HEK293 (cell line): ENCODE data around the gene STXBP5L.

Experiments
- CTCF ChIA-PET: fragments of 350-600 bp; formaldehyde crosslinking; extraction: SDS; loops from one replicate; lab custom pipeline; 2021; ENCODE audit warnings: antibody characterized with exemption; lab: Yijun Ruan, JAX
- POLR2A ChIA-PET: fragments of 300-600 bp; formaldehyde crosslinking; extraction: SDS; loops from one replicate; lab custom pipeline; 2020; ENCODE audit warnings: antibody characterized with exemption, inconsistent platforms; lab: Yijun Ruan, JAX
- H3K27ac ChIP-seq: fragments of 200-500 bp; sonication (Bioruptor generic); 2 replicates; pipeline ENCODE4 v1.5.1; 2014; ENCODE audit warnings: low read depth, low read length, control low read depth, inconsistent platforms; ENCODE audit errors: extremely low read depth
- H3K36me3 ChIP-seq, 2 experiments: fragments of 200-500 bp in 1 of 2; sonication (Bioruptor generic) in 1 of 2; 1 replicate in 1 of 2; 2 replicates in 1 of 2; pipeline ENCODE4 v1.5.1; 2014 to 2017; ENCODE audit warnings: inconsistent platforms in 2 of 2, low read length in 2 of 2; ENCODE audit not compliant: control insufficient read depth in 2 of 2, insufficient read depth in 1 of 2
- H3K4me1 ChIP-seq: fragments of 200-500 bp; sonication (Bioruptor generic); 2 replicates; pipeline ENCODE4 v1.5.1; 2014; ENCODE audit warnings: mild to moderate bottlenecking, low read length, inconsistent platforms; ENCODE audit not compliant: control insufficient read depth, insufficient read depth
- H3K4me3 ChIP-seq: 2 replicates; pipeline ENCODE4 v1.5.1; 2011; ENCODE audit warnings: low read depth, mild to moderate bottlenecking, control low read depth, low read length, moderate library complexity
- H3K9me3 ChIP-seq: fragments of 200-500 bp; sonication (Bioruptor generic); 2 replicates; pipeline ENCODE4 v1.5.1; 2014; ENCODE audit warnings: low read depth, low read length, inconsistent platforms; ENCODE audit not compliant: control insufficient read depth, insufficient read depth
- ATF2 ChIP-seq: fragments of 450-650 bp; formaldehyde crosslinking; IDR thresholded peaks from 2 replicates; pipeline ENCODE4 v1.5.1; 2016; ENCODE audit warnings: missing biosample characterization, missing genetic modification characterization, low read depth
- BCL6B ChIP-seq: fragments of 450-650 bp; formaldehyde crosslinking; IDR thresholded peaks from 2 replicates; pipeline ENCODE4 v1.5.1; 2017; ENCODE audit warnings: missing biosample characterization, missing genetic modification characterization
- HOXD13 ChIP-seq: sonication (generic); formaldehyde crosslinking; IDR thresholded peaks from 2 replicates; pipeline ENCODE4 v1.8.0; 2022; ENCODE audit warnings: missing genetic modification reagents, borderline replicate concordance
- KLF1 ChIP-seq: fragments of 450-650 bp; formaldehyde crosslinking; IDR thresholded peaks from 2 replicates; pipeline ENCODE4 v1.5.1; 2016; ENCODE audit warnings: missing biosample characterization, missing genetic modification characterization
- MYNN ChIP-seq: fragments of 450-650 bp; formaldehyde crosslinking; IDR thresholded peaks from 2 replicates; pipeline ENCODE4 v1.5.1; 2016; ENCODE audit warnings: missing biosample characterization, missing genetic modification characterization, borderline replicate concordance
- PRDM4 ChIP-seq: fragments of 450-650 bp; formaldehyde crosslinking; IDR thresholded peaks from 2 replicates; pipeline ENCODE4 v1.5.1; 2017; ENCODE audit warnings: missing biosample characterization, missing genetic modification characterization
- WT1 ChIP-seq: fragments of 450-650 bp; formaldehyde crosslinking; IDR thresholded peaks from 2 replicates; pipeline ENCODE4 v1.5.1; 2016; ENCODE audit warnings: missing biosample characterization, missing genetic modification characterization
- YY1 ChIP-seq: fragments of 450-650 bp; formaldehyde crosslinking; IDR thresholded peaks from 2 replicates; pipeline ENCODE4 v1.5.1; 2018; ENCODE audit warnings: missing biosample characterization, missing genetic modification characterization
- ZBTB26 ChIP-seq: fragments of 450-650 bp; formaldehyde crosslinking; optimal IDR thresholded peaks from 2 replicates; pipeline ENCODE3; 2016; ENCODE audit warnings: missing biosample characterization, mild to moderate bottlenecking, missing genetic modification characterization
- ZBTB48 ChIP-seq: fragments of 450-650 bp; formaldehyde crosslinking; IDR thresholded peaks from 2 replicates; pipeline ENCODE4 v1.5.1; 2016; ENCODE audit warnings: missing biosample characterization, missing genetic modification characterization
- ZBTB6 ChIP-seq: fragments of 450-650 bp; formaldehyde crosslinking; IDR thresholded peaks from 2 replicates; pipeline ENCODE4 v1.5.1; 2017; ENCODE audit warnings: missing biosample characterization, missing genetic modification characterization
- ZBTB7A ChIP-seq: fragments of 450-650 bp; formaldehyde crosslinking; IDR thresholded peaks from 2 replicates; pipeline ENCODE4 v1.5.1; 2016; ENCODE audit warnings: low read depth, missing biosample characterization, missing genetic modification characterization
- ZNF10 ChIP-seq: fragments of 450-650 bp; formaldehyde crosslinking; IDR thresholded peaks from 2 replicates; pipeline ENCODE4 v1.5.1; 2017; ENCODE audit warnings: missing biosample characterization, missing genetic modification characterization
- ZNF175 ChIP-seq: fragments of 450-650 bp; formaldehyde crosslinking; IDR thresholded peaks from 2 replicates; pipeline ENCODE4 v1.5.1; 2016; ENCODE audit warnings: missing biosample characterization, missing genetic modification characterization
- ZNF184 ChIP-seq: fragments of 450-650 bp; IDR thresholded peaks from 2 replicates; pipeline ENCODE4 v1.5.1; 2018; ENCODE audit warnings: missing biosample characterization, mild to moderate bottlenecking, missing genetic modification characterization
- ZNF2 ChIP-seq: fragments of 450-650 bp; formaldehyde crosslinking; IDR thresholded peaks from 2 replicates; pipeline ENCODE4 v1.5.1; 2016; ENCODE audit warnings: missing biosample characterization, missing genetic modification characterization
- ZNF248 ChIP-seq: fragments of 450-650 bp; formaldehyde crosslinking; IDR thresholded peaks from 2 replicates; pipeline ENCODE4 v1.5.1; 2017; ENCODE audit warnings: missing biosample characterization, missing genetic modification characterization
- ZNF350 ChIP-seq: fragments of 450-650 bp; formaldehyde crosslinking; IDR thresholded peaks from 2 replicates; pipeline ENCODE4 v1.5.0; 2017; ENCODE audit warnings: missing biosample characterization, mild to moderate bottlenecking, missing genetic modification characterization
- ZNF391 ChIP-seq: fragments of 450-650 bp; formaldehyde crosslinking; IDR thresholded peaks from 2 replicates; pipeline ENCODE4 v1.5.1; 2016; ENCODE audit warnings: low read depth, missing biosample characterization, missing genetic modification characterization, borderline replicate concordance
- ZNF394 ChIP-seq: fragments of 450-650 bp; formaldehyde crosslinking; IDR thresholded peaks from 2 replicates; pipeline ENCODE4 v1.5.1; 2016; ENCODE audit warnings: missing biosample characterization, missing genetic modification characterization, mild to moderate bottlenecking, moderate library complexity, borderline replicate concordance
- ZNF449 ChIP-seq: fragments of 450-650 bp; formaldehyde crosslinking; IDR thresholded peaks from 2 replicates; pipeline ENCODE4 v1.5.1; 2017; ENCODE audit warnings: missing biosample characterization, mild to moderate bottlenecking, missing genetic modification characterization, moderate library complexity
- ZNF530 ChIP-seq: fragments of 450-650 bp; formaldehyde crosslinking; IDR thresholded peaks from 2 replicates; pipeline ENCODE4 v1.5.1; 2016; ENCODE audit warnings: low read depth, missing biosample characterization, missing genetic modification characterization
- ZNF664 ChIP-seq: fragments of 450-650 bp; formaldehyde crosslinking; IDR thresholded peaks from 2 replicates; pipeline ENCODE4 v1.5.1; 2016; ENCODE audit warnings: missing biosample characterization, missing genetic modification characterization
- ZNF76 ChIP-seq: fragments of 450-650 bp; formaldehyde crosslinking; IDR thresholded peaks from 2 replicates; pipeline ENCODE4; 2016; ENCODE audit warnings: low read depth, missing biosample characterization, missing genetic modification characterization, borderline replicate concordance
- TF ChIP-seq, protein P1 (sequence below): fragments of 450-650 bp; formaldehyde crosslinking; IDR thresholded peaks from 2 replicates; pipeline ENCODE4 v1.5.1; 2017; ENCODE audit warnings: missing biosample characterization, missing genetic modification characterization

STXBP5L gene

DNA sequence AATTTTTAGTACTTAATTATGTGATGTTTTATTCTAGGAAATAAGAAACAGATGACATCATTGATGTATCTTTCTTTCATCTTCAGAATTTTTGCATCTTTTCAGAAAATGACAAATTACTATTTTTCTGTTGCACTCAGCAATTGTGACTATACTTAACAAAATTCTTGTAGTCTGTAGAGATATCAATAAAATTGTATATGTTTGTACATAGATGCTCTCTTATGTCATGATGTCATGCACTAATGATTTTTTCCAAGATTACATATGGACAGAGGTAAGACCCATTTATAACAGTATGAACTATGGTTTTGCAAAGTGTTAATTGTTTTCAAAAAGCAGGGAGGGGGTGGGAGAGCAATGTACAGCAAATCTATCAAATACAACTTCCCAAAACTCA, 516.5 kb downstream of the STXBP5L start:
- Histone ChIP-seq H3K4me1 (no peaks in the 10 kb centered on the region), H3K4me3 (no peak overlapping the region), H3K9me3 (no peaks in the 10 kb centered on the region), H3K27ac (no peak overlapping the region), H3K36me3 (peaks cover 3 to 48% of the 10 kb centered on the region in 2 experiments; a peak in 2 of 3 replicates)
- TF ChIP-seq ZNF10 (no peak), ATF2 (tag by site-specific recombination) (peak; percentile 67; the same call in 1 of the 2 replicates), PRDM4 (no peak), KLF1 (no peak), MYNN (tag by site-specific recombination) (no peak), ZNF350 (no peak)
- TF ChIP-seq, protein P1, sequence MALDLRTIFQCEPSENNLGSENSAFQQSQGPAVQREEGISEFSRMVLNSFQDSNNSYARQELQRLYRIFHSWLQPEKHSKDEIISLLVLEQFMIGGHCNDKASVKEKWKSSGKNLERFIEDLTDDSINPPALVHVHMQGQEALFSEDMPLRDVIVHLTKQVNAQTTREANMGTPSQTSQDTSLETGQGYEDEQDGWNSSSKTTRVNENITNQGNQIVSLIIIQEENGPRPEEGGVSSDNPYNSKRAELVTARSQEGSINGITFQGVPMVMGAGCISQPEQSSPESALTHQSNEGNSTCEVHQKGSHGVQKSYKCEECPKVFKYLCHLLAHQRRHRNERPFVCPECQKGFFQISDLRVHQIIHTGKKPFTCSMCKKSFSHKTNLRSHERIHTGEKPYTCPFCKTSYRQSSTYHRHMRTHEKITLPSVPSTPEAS (tag by site-specific recombination), result no peak
- POLR2A ChIA-PET, result no interaction called here
- CTCF ChIA-PET, result no interaction called here

DNA sequence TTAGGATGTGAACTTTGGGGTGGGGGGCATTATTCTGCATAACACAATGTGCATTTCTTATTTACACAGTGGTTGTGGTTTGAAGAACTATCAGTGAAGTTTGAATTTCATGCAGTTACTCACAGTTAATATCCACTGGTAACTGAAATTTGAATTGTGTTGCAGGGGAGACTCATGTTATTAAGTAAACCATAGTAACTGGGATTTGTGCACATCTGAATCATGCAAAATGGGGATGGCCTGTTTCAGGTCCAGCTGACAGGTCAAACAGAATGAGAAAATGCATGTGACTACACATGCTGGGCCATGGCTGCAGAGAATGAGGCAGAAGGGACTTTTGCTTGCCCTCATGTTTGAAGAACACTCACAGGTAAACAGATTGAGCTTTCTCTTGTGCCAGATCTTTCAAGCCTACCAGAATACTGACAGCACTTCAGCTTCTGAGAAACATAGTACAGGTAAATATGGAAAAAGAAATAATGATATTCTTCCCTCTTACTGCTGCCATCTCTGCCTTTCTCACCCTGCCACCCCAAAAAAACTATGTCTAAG, 522.7 kb downstream of the STXBP5L start:
- no peaks in the 10 kb centered on the region for H3K4me1 ChIP-seq
- CTCF ChIA-PET, result no interaction called here
- H3K27ac ChIP-seq, result no peak overlapping the region
- POLR2A ChIA-PET, result no interaction called here
- no peaks in the 10 kb centered on the region for H3K9me3 ChIP-seq
- no peak overlapping the region for H3K4me3 ChIP-seq
- H3K36me3 ChIP-seq, result peaks cover 7 to 82% of the 10 kb centered on the region in 2 experiments
- no peak for TF ChIP-seq ZNF394 (tag by site-specific recombination)
- TF ChIP-seq ZBTB6, result no peak
- no peak for TF ChIP-seq ZBTB48 (tag by site-specific recombination)
- TF ChIP-seq ZNF391 (tag by site-specific recombination), result no peak
- TF ChIP-seq KLF1, result no peak
- TF ChIP-seq WT1 (tag by site-specific recombination), result no peak
- TF ChIP-seq HOXD13 (CRISPR knock-in tag), result no peak
- TF ChIP-seq ZNF76 (tag by site-specific recombination), result no peak
- TF ChIP-seq ZNF530 (tag by site-specific recombination), result no peak
- no peak for TF ChIP-seq ZNF2 (tag by site-specific recombination)
- no peak for TF ChIP-seq ZNF175 (tag by site-specific recombination)
- no peak for TF ChIP-seq ZNF449 (tag by site-specific recombination)
- TF ChIP-seq ZBTB7A (tag by site-specific recombination), result no peak
- no peak for TF ChIP-seq BCL6B (tag by site-specific recombination)
- no peak for TF ChIP-seq YY1 (tag by site-specific recombination)
- TF ChIP-seq ZNF184 (tag by site-specific recombination), result no peak
- TF ChIP-seq ZNF664, result no peak
- no peak for TF ChIP-seq ZNF248 (tag by site-specific recombination)
- no peak for TF ChIP-seq ZBTB26
